Measurements from ENCODE around the gene TRDMT1.

Gene TRDMT1

DNA sequence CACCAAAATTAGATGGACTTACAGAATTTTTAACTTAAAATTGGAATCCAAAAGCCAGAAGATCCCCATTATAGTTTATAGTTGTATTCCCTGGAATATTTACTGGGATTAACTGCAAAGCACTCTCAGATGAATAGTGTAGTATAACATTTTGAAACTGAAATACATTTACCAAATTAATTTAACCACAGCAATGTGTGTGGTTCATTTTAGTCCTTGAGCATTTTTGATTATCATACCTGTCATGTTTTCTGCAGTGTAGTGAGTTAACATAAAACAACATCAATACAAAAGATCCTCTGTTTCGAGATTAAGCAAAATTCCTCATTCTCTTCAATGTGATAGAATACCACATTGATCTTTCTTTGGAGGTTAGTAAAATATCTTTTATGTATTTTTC, 30.3 kb upstream of the TRDMT1 start:
- DNase-seq (ENCODE audit: low spot score) = no peak

DNA sequence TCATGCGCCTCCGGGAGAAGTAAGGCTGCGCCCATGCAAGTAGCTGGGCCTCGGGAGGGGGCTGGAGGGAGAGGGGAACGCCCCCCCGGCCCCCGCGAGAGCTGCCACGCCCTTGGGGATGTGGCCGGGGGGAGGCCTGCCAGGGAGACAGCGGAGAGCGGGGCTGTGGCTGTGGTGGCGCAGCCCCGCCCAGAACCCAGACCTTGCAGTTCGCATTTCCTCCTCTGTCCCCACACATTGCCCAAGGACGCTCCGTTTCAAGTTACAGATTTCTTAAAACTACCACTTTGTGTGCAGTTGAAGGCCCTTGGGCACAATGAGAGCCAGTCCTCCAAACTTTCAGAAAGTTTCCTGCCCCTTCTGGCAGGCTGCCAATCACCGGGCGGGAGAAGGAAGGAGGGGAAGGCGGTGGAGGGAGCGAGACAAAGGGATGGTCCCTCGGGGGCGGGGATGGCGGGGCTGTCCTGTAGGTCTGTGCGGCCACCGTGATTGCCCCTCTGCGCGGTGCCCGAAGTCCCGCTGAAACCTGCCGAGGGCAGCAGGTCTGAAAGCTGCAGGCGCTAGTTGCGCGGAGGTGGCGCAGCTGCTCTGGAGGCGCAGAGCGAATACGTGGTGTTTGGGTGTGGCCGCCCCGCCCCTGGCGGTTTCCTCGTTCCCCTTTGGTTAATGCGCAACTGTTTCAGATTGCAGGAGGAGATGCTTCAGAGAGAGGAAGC, 28.7 kb upstream of the TRDMT1 start:
- DNase-seq (ENCODE audit: low spot score) = peak; percentile 26

DNA sequence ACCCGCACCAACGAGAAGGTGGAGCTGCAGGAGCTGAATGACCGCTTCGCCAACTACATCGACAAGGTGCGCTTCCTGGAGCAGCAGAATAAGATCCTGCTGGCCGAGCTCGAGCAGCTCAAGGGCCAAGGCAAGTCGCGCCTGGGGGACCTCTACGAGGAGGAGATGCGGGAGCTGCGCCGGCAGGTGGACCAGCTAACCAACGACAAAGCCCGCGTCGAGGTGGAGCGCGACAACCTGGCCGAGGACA, 28.2 kb upstream of the TRDMT1 start:
- DNase-seq (ENCODE audit: low spot score) = no peak

DNA sequence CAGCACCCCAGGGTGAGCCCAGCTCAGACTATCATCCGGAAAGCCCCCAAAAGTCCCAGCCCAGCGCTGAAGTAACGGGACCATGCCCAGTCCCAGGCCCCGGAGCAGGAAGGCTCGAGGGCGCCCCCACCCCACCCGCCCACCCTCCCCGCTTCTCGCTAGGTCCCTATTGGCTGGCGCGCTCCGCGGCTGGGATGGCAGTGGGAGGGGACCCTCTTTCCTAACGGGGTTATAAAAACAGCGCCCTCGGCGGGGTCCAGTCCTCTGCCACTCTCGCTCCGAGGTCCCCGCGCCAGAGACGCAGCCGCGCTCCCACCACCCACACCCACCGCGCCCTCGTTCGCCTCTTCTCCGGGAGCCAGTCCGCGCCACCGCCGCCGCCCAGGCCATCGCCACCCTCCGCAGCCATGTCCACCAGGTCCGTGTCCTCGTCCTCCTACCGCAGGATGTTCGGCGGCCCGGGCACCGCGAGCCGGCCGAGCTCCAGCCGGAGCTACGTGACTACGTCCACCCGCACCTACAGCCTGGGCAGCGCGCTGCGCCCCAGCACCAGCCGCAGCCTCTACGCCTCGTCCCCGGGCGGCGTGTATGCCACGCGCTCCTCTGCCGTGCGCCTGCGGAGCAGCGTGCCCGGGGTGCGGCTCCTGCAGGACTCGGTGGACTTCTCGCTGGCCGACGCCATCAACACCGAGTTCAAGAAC, 27.7 kb upstream of the TRDMT1 start:
- DNase-seq (ENCODE audit: low spot score) = peak; percentile 63

DNA sequence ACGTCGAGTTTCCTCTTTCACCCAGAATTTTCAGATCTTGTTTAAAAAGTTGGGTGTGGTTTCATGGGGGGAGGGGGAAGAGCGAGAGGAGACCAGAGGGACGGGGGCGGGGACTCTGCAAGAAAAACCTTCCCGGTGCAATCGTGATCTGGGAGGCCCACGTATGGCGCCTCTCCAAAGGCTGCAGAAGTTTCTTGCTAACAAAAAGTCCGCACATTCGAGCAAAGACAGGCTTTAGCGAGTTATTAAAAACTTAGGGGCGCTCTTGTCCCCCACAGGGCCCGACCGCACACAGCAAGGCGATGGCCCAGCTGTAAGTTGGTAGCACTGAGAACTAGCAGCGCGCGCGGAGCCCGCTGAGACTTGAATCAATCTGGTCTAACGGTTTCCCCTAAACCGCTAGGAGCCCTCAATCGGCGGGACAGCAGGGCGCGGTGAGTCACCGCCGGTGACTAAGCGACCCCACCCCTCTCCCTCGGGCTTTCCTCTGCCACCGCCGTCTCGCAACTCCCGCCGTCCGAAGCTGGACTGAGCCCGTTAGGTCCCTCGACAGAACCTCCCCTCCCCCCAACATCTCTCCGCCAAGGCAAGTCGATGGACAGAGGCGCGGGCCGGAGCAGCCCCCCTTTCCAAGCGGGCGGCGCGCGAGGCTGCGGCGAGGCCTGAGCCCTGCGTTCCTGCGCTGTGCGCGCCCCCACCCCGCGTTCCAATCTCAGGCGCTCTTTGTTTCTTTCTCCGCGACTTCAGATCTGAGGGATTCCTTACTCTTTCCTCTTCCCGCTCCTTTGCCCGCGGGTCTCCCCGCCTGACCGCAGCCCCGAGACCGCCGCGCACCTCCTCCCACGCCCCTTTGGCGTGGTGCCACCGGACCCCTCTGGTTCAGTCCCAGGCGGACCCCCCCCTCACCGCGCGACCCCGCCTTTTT, 26.9 kb upstream of the TRDMT1 start, which contains the start of gene VIM:
Gene VIM, plus strand, starts transcription at position 151 of the 925 bp plus-strand sequence. CDS start 1,182 bp downstream, outside the sequence.
- peak; percentile 60 for DNase-seq (ENCODE audit: low spot score)

DNA sequence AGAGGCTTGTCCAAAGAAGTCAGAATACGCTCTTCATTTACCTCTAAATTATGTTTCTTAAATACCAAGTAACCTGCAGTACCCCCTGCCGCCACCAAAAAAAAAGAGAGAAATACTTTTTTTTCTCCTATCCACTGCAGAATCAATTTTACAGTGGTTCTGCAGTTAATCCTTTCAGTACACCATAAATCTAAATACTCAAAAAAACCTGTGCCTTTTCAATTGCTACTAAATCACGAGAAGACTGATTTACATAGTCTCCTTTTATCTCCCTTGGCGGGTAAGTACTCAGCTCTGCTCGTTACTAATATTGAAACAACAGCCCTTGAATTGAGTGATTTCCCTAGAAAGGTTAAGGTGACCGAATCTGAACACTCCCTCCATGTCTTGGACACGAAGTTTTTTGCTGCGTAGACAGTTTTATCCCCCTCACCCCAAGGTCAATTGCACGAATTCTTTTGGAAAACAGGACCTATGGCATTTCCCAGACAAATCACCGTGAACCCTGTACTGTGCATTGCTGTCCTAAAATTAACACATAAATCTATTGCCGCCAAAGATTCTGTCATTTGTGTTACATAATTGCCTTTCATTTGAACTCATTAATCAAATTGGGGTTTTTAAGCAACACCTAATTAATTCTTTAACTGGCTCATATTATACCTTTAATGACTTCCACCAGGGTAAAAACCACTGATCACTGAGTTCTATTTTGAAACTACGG, 26.1 kb upstream of the TRDMT1 start:
- no peak for DNase-seq (ENCODE audit: low spot score)

DNA sequence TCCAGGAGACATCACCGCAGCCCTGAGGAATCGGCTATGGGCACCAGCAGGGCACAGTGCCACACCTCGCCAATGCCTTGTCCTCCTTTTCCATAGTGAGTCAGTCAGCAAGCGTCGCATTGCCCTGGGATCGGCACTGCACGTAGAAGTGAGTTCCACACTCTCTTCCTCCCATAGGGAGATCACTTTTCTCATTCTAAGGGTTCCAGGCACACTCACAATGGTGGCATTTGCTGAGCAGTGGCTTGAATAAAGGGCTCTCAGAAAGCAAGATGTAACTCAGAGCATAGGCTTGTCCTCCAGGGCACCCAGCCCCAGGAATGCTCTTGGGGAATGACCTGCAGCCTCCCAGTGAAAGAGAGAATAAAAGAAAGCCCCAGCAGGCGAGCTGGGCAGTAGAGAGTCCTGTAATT, 25.4 kb upstream of the TRDMT1 start:
- peak; percentile 23 for DNase-seq (ENCODE audit: low spot score)

DNA sequence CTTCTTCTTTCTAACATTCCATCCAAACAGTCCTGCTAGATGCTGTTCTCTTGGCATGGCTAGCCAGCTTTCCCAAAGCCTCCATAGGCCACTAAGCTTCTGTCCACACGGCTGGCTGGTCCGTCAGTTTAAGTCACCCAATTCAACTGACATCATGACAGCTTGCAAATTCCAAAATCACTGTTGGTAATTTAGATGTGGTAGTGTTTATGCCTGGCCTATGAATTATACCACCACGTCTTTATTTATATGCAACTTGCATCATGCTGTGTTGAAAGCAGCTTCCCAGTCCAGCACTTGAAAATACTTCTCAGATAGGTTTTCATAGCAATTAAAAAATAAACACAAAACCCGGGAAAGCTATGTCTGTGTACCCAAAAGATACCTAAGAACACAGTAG, 24.3 kb upstream of the TRDMT1 start:
- no peak for DNase-seq (ENCODE audit: low spot score)

DNA sequence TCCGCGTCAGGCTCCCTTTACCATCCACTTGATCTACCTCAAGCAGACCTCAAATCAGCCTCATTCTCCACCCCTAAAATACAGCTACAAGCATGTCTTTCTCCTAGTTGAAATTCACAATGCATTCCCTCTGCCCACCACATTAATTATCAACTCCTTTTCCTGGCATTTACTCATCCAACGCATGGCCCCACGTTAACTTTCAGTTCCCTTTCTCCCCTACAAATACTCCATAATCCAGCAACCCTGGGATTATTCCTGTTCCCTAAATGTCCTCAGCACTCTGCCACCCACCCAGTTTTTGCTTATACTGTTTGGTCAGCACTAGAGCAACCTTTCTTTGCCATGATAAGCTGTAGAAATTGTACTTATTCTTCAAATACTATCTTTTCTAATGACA, 20.9 kb upstream of the TRDMT1 start:
- no peak for DNase-seq (ENCODE audit: low spot score)

DNA sequence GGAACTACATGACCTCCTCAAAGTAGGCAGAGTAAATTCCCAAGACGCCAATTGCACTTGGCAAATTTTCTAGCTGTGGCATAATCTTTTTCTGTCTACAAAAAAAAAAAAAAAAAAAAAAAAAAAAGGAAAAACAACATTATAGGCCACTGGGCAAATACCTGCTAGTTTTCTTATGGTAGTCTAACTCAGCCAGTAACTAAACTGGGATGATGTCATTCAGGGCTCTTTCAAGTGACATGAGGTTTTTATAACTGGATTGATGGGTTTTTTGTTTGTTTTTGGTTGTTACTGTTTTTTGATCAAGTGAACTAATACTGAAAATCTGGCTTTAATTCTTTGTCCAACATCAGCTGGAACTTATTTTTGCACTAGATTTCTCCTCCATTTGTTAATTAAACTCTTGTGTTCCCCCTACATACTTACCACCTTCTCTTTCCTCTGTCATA, 19.2 kb upstream of the TRDMT1 start:
- no peak for DNase-seq (ENCODE audit: low spot score)

DNA sequence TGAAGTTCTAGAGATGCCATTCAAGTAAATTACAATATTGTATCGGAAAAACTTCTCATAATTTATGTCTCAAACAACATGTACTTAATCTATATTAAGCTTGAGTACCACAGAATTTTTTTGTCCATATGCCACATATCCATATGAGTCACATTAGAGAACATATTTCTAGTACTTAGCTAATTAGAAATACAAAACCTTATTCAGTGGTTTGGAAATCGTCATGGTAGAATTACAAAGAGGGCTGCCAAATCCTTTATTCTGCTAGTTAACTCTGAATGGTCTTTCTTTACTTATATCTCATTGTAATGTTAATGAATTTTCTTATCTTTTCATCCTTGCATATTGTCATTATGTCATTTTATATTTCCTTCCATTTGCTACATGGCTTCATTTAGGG, 17.6 kb upstream of the TRDMT1 start:
- DNase-seq (ENCODE audit: low spot score) = no peak

DNA sequence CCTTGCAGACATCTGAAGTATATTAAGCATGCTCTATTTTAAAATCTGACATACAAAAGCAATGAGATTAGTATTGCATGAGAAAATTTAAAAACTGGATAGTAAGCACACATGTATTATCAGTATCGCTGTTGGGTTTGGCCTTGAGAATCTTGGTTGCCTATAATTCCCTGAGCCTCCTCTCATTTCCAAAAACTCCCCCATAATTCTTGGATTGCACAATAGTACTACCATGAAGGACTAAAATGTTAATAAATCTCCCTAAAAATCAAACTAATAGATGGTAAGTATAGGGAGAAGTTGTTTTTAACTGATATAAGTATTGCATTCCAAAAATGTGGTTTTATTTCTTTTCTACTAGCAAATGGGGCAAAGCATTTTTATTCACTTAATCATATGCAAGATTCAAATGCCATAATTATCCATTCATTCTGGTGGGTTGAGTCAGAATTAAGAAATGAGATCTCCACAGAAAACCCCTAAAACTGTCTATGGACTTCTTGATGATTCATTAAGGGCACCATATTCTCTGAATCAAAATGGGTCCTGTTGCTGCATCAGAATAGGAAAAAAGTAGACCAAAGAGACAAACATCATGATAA, 16.3 kb upstream of the TRDMT1 start:
- DNase-seq (ENCODE audit: low spot score) = no peak

DNA sequence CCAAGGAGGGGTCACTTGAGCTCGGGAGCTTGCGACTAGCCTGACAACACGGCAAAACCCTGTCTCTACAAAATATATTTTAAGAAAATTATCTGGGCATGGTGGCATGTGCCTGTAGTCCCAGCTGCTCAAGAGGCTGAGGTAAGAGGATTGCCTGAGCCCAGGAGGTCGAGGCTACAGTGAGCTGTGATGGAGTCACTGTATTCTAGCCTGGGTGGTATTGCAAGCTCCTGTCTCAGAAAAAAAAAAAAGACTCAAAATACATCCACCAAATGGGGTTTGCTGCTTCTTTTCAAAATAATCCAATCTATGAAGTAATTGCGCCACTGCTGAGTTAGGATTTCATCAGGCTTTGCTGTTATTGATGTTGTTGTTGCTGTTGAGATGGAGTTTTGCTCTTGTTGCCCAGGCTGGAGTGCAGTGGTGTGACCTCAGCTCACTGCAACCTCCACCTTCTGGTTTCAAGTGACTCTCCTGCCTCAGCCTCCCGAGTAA, 15.5 kb upstream of the TRDMT1 start:
- no peak for DNase-seq (ENCODE audit: low spot score)

DNA sequence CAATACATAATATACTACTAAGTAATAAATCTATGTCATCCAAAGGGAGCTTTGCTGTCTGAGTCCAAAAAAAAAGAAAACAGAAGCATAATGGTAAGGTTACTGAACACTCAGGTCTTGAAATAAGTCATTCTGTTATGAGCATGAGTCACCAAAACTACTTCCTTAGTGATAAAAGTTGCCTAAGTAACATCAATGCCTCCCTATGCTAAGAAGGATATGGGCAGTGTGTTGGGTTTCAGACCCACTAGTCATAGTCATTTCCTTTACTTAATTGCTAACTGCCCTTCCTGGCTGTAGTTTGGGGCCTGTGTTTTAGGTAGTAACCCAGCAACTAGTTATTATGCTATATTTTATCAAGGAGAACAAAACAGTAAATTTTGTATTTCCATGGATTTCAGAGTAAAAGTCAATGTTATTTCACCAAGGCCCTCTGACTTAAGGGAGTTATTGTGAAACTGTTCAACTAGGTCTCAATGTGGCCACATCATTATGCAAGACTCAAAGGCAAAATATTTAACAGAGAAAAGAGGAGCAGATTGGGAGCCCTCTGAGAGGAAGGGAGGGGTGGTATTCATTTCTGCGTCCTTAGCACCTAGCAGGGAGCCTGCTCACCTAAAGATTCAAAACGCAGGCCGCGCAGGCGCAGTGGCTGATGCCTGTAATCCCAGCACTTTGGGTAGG, 14.9 kb upstream of the TRDMT1 start:
- DNase-seq (ENCODE audit: low spot score) = peak; percentile 87

DNA sequence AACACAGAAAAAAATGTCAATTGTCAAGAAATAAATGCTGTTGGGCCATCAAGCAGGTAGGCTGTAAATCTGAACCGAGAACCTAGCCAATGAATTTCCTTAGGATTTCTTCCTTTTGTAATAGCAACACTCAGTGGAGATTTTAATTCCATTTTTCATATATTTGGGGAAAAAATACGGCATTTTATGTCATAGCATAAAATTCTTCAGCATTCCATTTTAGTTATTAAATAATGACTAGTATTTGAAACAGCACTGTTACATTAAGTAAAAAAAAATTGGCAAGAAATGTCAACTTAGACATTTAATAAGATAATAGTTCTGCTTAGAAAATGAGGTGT, 14.3 kb upstream of the TRDMT1 start:
- DNase-seq (ENCODE audit: low spot score) = no peak

DNA sequence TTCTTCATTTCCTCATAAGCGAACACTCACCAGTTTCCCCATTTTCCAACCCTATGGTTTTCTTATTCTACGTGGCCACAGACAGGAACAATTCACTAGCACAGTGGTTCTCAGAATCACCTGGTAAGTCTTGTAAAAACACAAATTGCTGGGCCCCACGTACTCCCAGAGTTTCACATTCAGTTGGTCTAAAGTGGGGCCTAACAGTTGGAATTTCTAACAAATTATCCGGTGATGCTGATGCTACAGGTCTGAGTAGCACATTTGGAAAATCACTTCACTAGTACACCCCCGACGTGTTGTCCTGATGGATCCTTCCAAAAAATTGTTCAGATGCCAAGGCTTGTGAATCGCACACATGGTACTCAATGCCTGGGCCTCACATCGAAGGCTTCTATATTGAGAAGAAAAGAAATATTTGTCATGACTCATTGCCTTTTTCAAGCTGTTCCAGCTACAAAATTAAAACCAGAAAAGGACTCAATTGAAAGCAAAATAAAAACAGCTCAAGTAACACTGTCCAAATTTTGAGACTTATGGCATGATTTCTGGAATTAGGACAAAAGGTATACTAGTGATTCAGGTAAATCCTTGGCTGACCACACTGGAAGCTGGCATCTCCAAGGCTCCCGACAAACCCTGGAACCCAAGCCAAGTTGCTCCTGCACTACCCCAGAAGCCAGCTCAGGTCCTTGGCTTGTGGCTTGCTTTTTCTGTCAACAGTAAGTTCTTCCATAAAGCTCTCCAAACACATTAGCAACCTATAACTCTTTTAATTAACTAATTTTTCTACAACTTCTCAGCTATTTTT, 13.7 kb upstream of the TRDMT1 start:
- no peak for DNase-seq (ENCODE audit: low spot score)

DNA sequence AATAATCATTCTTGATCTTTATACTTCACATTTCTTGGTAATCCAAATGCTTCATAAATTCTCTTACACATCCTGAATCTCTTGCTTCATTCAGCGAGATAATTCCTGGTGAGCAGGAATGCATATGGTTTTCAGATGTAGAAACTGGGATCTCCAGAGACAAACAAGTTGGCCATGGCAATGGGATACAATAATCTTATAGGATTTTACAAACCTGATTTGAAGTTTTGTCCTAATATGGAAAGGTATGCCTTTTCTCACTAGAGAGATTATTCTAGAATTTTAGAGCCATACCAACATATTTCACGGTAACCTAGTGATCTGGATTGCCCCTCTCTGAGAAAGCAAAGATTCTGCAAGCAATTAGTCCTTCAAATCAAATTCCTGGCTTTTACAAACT, 13.1 kb upstream of the TRDMT1 start:
- DNase-seq (ENCODE audit: low spot score) = no peak

DNA sequence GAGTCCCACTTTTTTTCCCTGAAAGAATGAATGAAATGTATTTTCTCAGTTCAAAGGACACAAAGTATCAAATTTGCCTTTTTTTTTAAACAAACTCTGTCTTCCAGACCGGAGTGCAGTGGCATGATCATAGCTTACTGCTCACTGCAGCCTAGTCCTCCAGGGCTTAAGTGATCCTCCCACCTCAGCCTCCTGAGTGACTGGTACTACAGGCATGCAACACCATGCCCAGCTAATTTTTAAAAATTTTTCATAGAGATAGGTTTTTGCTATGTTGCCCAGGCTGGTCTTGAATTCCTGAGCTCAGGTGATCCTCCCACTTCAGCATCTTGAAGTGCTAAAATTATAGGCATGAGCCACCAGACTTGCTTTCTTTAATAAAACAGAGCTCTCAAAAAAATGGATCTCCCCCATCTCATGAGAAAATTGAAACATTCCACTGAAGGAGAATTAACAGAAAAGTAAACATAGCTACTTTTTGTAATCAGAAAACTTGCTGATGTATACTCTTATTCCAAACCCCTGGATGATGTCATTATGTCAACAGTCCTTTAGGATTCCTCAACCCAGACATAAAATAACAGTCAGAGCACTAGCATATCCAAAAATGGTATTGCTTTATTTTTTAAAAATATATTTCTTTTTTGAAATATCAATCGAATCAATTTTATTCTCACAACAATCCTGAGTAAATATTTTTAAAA, 12.3 kb upstream of the TRDMT1 start:
- no peak for DNase-seq (ENCODE audit: low spot score)

DNA sequence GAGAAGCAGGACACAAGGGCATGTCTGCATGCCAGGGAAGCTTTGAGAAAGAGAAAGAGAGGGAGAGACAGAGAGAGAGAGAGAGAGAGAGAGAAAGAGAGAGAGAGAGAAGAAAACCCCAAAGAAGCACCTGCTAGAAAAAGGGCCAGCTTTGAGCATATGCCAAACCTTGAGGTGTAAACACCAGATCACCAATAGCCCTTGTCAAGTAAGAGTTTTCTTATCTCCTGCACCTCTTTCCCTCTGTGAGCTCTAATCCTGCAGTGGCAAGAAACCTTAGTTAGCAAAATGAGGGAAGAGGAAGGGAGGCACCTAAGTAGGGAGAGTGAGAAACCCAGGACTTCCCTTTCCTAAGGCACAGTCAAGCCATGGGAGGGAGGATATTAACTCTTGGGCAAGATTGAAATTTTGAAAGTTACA, 11.3 kb upstream of the TRDMT1 start:
- DNase-seq (ENCODE audit: low spot score) = no peak

DNA sequence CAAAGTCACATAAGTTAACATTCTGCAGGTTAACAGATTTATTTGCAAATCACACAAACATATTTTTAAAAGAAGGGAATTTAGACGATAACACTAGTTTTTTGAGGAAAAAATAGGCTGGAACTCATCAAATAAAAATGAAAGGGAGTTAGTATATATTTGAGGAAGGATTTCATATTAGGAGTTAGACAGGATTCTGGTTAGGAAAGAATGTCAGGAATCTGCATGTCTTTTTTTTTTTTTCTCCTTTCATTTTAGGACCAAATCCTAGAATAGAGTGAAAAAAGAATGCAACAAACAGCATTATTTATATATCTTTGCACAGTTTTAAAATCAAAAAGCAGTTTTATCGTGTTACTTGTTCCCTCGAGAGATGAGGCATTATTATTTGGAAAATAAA, 8.9 kb upstream of the TRDMT1 start:
- DNase-seq (ENCODE audit: low spot score) = no peak
